ENCODE results near the gene RAB30.

DNA sequence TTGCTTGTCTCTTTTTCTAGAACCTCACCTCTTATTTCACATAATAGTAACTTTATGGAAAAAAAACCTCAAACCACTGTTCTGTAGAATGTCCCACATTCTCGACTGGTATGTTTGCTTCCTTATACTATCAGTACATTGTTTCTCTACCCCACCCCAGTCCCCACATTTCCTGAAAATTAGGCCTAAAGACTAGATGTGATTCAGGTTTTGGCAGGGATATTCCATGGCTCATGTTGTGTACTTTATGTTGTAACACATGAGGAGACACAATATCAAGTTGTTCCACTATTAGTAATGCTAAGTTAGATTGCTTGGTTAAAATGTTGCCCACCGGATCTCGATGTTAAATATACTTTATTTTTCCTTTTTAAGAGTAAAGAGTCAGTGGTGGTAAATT is 135.4 kb downstream of the RAB30 start:
- TF ChIP-seq CTCF (tag by site-specific recombination; IDR thresholded peaks at IDR 0.05) (no peak), GLI4 (tag by site-specific recombination; IDR thresholded peaks at IDR 0.05) (no peak)
- TF ChIP-seq, protein P1, sequence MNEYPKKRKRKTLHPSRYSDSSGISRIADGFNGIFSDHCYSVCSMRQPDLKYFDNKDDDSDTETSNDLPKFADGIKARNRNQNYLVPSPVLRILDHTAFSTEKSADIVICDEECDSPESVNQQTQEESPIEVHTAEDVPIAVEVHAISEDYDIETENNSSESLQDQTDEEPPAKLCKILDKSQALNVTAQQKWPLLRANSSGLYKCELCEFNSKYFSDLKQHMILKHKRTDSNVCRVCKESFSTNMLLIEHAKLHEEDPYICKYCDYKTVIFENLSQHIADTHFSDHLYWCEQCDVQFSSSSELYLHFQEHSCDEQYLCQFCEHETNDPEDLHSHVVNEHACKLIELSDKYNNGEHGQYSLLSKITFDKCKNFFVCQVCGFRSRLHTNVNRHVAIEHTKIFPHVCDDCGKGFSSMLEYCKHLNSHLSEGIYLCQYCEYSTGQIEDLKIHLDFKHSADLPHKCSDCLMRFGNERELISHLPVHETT (tag by site-specific recombination; IDR thresholded peaks at IDR 0.05), result no peak
